ENCODE results near the gene VWC2. TPM values are rescaled to one million over a fixed set of nuclear protein-coding genes. Genes with fewer than 3 reads are reported as not detected.
"Not testable (repeated sequence)": the region's sequence is repeated elsewhere in the genome, so short reads cannot be mapped to it uniquely, and the experiment has no call there.

The VWC2 gene
- total RNA-seq, 1 experiment from 2014 or later: not detected

GRCh38 chr7:49848211-49848841, 74.9 kb downstream of the VWC2 start:
- H3K36me3 ChIP-seq (ENCODE audit: insufficient read depth, low read length): no peaks in the 10 kb centered on the region
- no peak overlapping the region for H3K4me3 ChIP-seq (ENCODE audit: low read length)
- H3K4me1 ChIP-seq (ENCODE audit: low read length): no peaks in the 10 kb centered on the region
- H3K27ac ChIP-seq (ENCODE audit: low read length): no peak overlapping the region
- no peaks in the 10 kb centered on the region for H3K79me2 ChIP-seq (ENCODE audit: low read length)
- no peaks in the 10 kb centered on the region for H4K20me1 ChIP-seq (ENCODE audit: insufficient read depth, low read depth, low read length)
- no peak overlapping the region for H3K9ac ChIP-seq (ENCODE audit: low read length)
- no peaks in the 10 kb centered on the region for H3K9me3 ChIP-seq (ENCODE audit: low read length)
- no peak overlapping the region for H2AFZ ChIP-seq (ENCODE audit: low read length)
- no peaks in the 10 kb centered on the region for H3K27me3 ChIP-seq (ENCODE audit: low read length)
- no peak overlapping the region for H3K4me2 ChIP-seq (ENCODE audit: low read depth, low read length, poor library complexity, severe bottlenecking)
- DNase-seq: no peak
- no peaks in the 10 kb centered on the region for H3K9me2 ChIP-seq (replicated peaks; ENCODE audit: insufficient read depth, low read length)

GRCh38 chr7:49850921-49851613, 77.6 kb downstream of the VWC2 start:
- Histone ChIP-seq H3K4me2 (ENCODE audit: low read depth, low read length, poor library complexity, severe bottlenecking) (no peak overlapping the region), H3K9ac (ENCODE audit: low read length) (no peak overlapping the region), H3K79me2 (ENCODE audit: low read length) (no peaks in the 10 kb centered on the region), H3K27me3 (ENCODE audit: low read length) (no peaks in the 10 kb centered on the region), H3K9me2 (replicated peaks; ENCODE audit: insufficient read depth, low read length) (no peaks in the 10 kb centered on the region), H2AFZ (ENCODE audit: low read length) (no peak overlapping the region), H3K27ac (ENCODE audit: low read length) (no peak overlapping the region), H3K4me1 (ENCODE audit: low read length) (0 out of 2 replicates have a peak, but pooled peaks cover 3% of the 10 kb centered on the region), H3K9me3 (ENCODE audit: low read length) (no peaks in the 10 kb centered on the region), H4K20me1 (ENCODE audit: insufficient read depth, low read depth, low read length) (no peaks in the 10 kb centered on the region), H3K4me3 (ENCODE audit: low read length) (no peak overlapping the region), H3K36me3 (ENCODE audit: insufficient read depth, low read length) (no peaks in the 10 kb centered on the region)
- DNase-seq: no peak

GRCh38 chr7:49851614-49851934, 78.1 kb downstream of the VWC2 start:
- H3K9me3 ChIP-seq (ENCODE audit: low read length); H3K36me3 ChIP-seq (ENCODE audit: insufficient read depth, low read length); H3K9ac ChIP-seq (ENCODE audit: low read length); H3K4me1 ChIP-seq (ENCODE audit: low read length); H3K27ac ChIP-seq (ENCODE audit: low read length); H3K4me3 ChIP-seq (ENCODE audit: low read length); H3K9me2 ChIP-seq (replicated peaks; ENCODE audit: insufficient read depth, low read length); DNase-seq; H3K4me2 ChIP-seq (ENCODE audit: low read depth, low read length, poor library complexity, severe bottlenecking); H2AFZ ChIP-seq (ENCODE audit: low read length); H4K20me1 ChIP-seq (ENCODE audit: insufficient read depth, low read depth, low read length); H3K27me3 ChIP-seq (ENCODE audit: low read length); H3K79me2 ChIP-seq (ENCODE audit: low read length): not testable (repeated sequence)

GRCh38 chr7:49852619-49853462, 79.4 kb downstream of the VWC2 start:
- H2AFZ ChIP-seq (ENCODE audit: low read length): no peak overlapping the region
- no peak overlapping the region for H3K4me3 ChIP-seq (ENCODE audit: low read length)
- H3K27me3 ChIP-seq (ENCODE audit: low read length): no peaks in the 10 kb centered on the region
- H4K20me1 ChIP-seq (ENCODE audit: insufficient read depth, low read depth, low read length): no peaks in the 10 kb centered on the region
- no peaks in the 10 kb centered on the region for H3K9me2 ChIP-seq (replicated peaks; ENCODE audit: insufficient read depth, low read length)
- no peak overlapping the region for H3K4me2 ChIP-seq (ENCODE audit: low read depth, low read length, poor library complexity, severe bottlenecking)
- H3K27ac ChIP-seq (ENCODE audit: low read length): no peak overlapping the region
- H3K9me3 ChIP-seq (ENCODE audit: low read length): no peaks in the 10 kb centered on the region
- H3K4me1 ChIP-seq (ENCODE audit: low read length): 0 out of 2 replicates have a peak, but pooled peaks cover 3% of the 10 kb centered on the region
- no peak overlapping the region for H3K9ac ChIP-seq (ENCODE audit: low read length)
- no peaks in the 10 kb centered on the region for H3K79me2 ChIP-seq (ENCODE audit: low read length)
- DNase-seq: peak; percentile 80
- H3K36me3 ChIP-seq (ENCODE audit: insufficient read depth, low read length): no peaks in the 10 kb centered on the region

- Histone ChIP-seq H4K20me1 (ENCODE audit: insufficient read depth, low read depth, low read length) (no peaks in the 10 kb centered on the region), H3K9ac (ENCODE audit: low read length) (no peak overlapping the region), H3K27me3 (ENCODE audit: low read length) (no peaks in the 10 kb centered on the region), H3K4me3 (ENCODE audit: low read length) (no peak overlapping the region), H3K79me2 (ENCODE audit: low read length) (no peaks in the 10 kb centered on the region), H3K27ac (ENCODE audit: low read length) (no peak overlapping the region), H3K4me1 (ENCODE audit: low read length) (0 out of 2 replicates have a peak, but pooled peaks cover 3% of the 10 kb centered on the region), H3K9me2 (replicated peaks; ENCODE audit: insufficient read depth, low read length) (no peaks in the 10 kb centered on the region), H3K9me3 (ENCODE audit: low read length) (no peaks in the 10 kb centered on the region), H2AFZ (ENCODE audit: low read length) (no peak overlapping the region), H3K4me2 (ENCODE audit: low read depth, low read length, poor library complexity, severe bottlenecking) (no peak overlapping the region), H3K36me3 (ENCODE audit: insufficient read depth, low read length) (no peaks in the 10 kb centered on the region)
- DNase-seq: no peak
These were observed 82.0 kb downstream of the VWC2 start for GRCh38 chr7:49855281-49855980.

DNA sequence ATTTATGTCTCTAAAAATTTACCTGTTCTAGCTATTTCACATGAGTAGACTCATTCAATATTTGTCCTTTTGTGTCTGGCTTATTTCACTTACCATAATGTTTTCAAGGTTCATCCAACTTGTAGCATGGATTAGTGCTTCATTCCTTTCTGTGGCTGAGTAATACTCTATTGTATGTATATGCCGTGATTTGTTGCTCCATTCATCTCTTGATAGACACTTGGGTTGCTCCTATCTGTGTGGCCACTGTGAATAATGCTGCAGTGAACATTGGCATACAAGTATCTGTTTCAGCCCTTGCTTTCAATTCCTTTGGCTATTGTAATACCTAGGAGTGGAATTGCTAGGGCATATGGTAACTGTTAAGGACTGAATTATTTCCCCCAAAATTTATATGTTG, 86.9 kb downstream of the VWC2 start:
- Histone ChIP-seq H3K9me2 (replicated peaks; ENCODE audit: insufficient read depth, low read length) (no peaks in the 10 kb centered on the region), H3K79me2 (ENCODE audit: low read length) (no peaks in the 10 kb centered on the region), H3K4me1 (ENCODE audit: low read length) (0 out of 2 replicates have a peak, but pooled peaks cover 3% of the 10 kb centered on the region), H4K20me1 (ENCODE audit: insufficient read depth, low read depth, low read length) (no peaks in the 10 kb centered on the region), H3K27ac (ENCODE audit: low read length) (no peak overlapping the region), H3K4me3 (ENCODE audit: low read length) (no peak overlapping the region), H3K4me2 (ENCODE audit: low read depth, low read length, poor library complexity, severe bottlenecking) (no peak overlapping the region), H3K27me3 (ENCODE audit: low read length) (no peaks in the 10 kb centered on the region), H3K9me3 (ENCODE audit: low read length) (no peaks in the 10 kb centered on the region), H3K9ac (ENCODE audit: low read length) (no peak overlapping the region), H2AFZ (ENCODE audit: low read length) (no peak overlapping the region), H3K36me3 (ENCODE audit: insufficient read depth, low read length) (no peaks in the 10 kb centered on the region)
- no peak for DNase-seq

DNA sequence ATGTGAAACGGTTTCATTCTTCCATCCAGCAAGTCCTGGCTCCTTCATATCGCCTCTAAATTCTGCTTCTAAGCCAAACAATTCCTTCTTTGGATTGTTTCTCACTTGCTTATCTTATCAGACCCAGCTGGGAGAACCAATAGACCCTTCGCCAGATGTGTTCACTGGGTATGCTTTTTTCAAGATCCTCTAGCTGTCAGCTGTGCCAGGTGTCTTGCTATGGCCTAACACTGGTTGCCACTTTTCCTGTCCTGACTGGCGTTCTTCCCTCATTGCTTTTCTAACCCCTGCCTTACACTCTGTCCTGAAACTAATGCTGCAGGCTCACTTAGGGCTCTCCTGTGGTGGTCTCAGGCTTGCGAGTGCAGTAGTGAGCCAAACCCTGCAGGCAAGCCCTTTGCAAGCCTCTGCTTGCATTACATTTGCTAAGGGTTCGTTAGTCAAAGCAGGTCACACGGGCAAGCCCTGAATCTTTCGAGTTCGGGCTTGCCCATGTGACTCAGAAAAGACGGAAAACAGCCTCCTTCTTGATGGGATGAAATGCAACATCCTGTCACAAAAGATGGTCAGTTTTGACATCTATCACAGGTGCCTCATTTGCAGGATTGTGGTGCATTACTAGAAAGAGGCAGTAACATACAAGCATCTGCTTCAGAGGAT, 92.8 kb downstream of the VWC2 start:
- Histone ChIP-seq H3K4me2 (ENCODE audit: low read depth, low read length, poor library complexity, severe bottlenecking) (peak overlapping the region; percentile 22), H4K20me1 (ENCODE audit: insufficient read depth, low read depth, low read length) (no peaks in the 10 kb centered on the region), H3K9ac (ENCODE audit: low read length) (no peak overlapping the region), H3K4me3 (ENCODE audit: low read length) (no peak overlapping the region), H3K79me2 (ENCODE audit: low read length) (no peaks in the 10 kb centered on the region), H3K9me3 (ENCODE audit: low read length) (no peaks in the 10 kb centered on the region), H3K36me3 (ENCODE audit: insufficient read depth, low read length) (no peaks in the 10 kb centered on the region), H3K27me3 (ENCODE audit: low read length) (no peaks in the 10 kb centered on the region), H3K27ac (ENCODE audit: low read length) (no peak overlapping the region), H2AFZ (ENCODE audit: low read length) (no peak overlapping the region), H3K4me1 (ENCODE audit: low read length) (peaks cover 14% of the 10 kb centered on the region), H3K9me2 (replicated peaks; ENCODE audit: insufficient read depth, low read length) (no peaks in the 10 kb centered on the region)
- no peak for DNase-seq

Data from Karpas-422 (cell line).